Mesenchymal stem cell (in vitro differentiated cells and primary cell): ENCODE measurements around the gene SLC28A2.

Experiments
- DNase-seq: peaks from one replicate; pipeline ENCODE4 v3.0.0-alpha.2; 2013
- H2AFZ ChIP-seq: one replicate; pipeline ENCODE4 v1.6.1; 2013; ENCODE audit warnings: low read depth, mild to moderate bottlenecking, control low read depth, inconsistent platforms, low read length, moderate library complexity
- H2AK5ac ChIP-seq: 2 replicates; pipeline ENCODE4 v1.6.1; 2013; ENCODE audit warnings: low read length, moderate library complexity, mild to moderate bottlenecking, inconsistent platforms; ENCODE audit not compliant: severe bottlenecking
- H2BK120ac ChIP-seq: one replicate; pipeline ENCODE4 v1.6.1; 2013; ENCODE audit warnings: low read depth, mild to moderate bottlenecking, inconsistent platforms, low read length, moderate library complexity
- H2BK12ac ChIP-seq, 2 experiments: one replicate each; pipeline ENCODE4 v1.6.1; 2013; ENCODE audit warnings: inconsistent platforms in 2 of 2, low read length in 2 of 2, mild to moderate bottlenecking in 2 of 2, moderate library complexity in 2 of 2, control low read depth in 1 of 2
- H2BK15ac ChIP-seq: one replicate; pipeline ENCODE4 v1.6.1; 2013; ENCODE audit warnings: mild to moderate bottlenecking, low read depth, inconsistent platforms; ENCODE audit not compliant: poor library complexity, severe bottlenecking
- H2BK5ac ChIP-seq: 2 replicates; pipeline ENCODE4 v1.6.1; 2013; ENCODE audit warnings: low read depth, mild to moderate bottlenecking, low read length, control low read depth, inconsistent platforms; ENCODE audit not compliant: poor library complexity, severe bottlenecking
- H3K14ac ChIP-seq, 2 experiments: one replicate each; pipeline ENCODE4 v1.6.1; 2013; ENCODE audit warnings: inconsistent platforms in 2 of 2, low read length in 2 of 2, control low read depth in 1 of 2, mild to moderate bottlenecking in 1 of 2, moderate library complexity in 1 of 2
- H3K18ac ChIP-seq, 2 experiments: one replicate each; pipeline ENCODE4 v1.6.1; 2013; ENCODE audit warnings: inconsistent platforms in 2 of 2, low read length in 2 of 2, control low read depth in 1 of 2, low read depth in 1 of 2, mild to moderate bottlenecking in 1 of 2
- H3K23ac ChIP-seq, 2 experiments: one replicate each; pipeline ENCODE4 v1.6.1; 2013; ENCODE audit warnings: inconsistent platforms in 2 of 2, low read length in 2 of 2, mild to moderate bottlenecking in 2 of 2, moderate library complexity in 2 of 2, control low read depth in 1 of 2
- H3K27ac ChIP-seq: 2 replicates; pipeline ENCODE4 v1.5.1; 2013; ENCODE audit warnings: mild to moderate bottlenecking, moderate library complexity, low read length, control low read depth, inconsistent platforms; ENCODE audit not compliant: poor library complexity, severe bottlenecking
- H3K27me3 ChIP-seq, 2 experiments: 2 replicates each; pipeline versions ENCODE4 v1.6.1 to v1.7.0; 2013; ENCODE audit warnings: low read length in 2 of 2, mild to moderate bottlenecking in 2 of 2, moderate library complexity in 2 of 2, control low read depth in 1 of 2, inconsistent platforms in 1 of 2; ENCODE audit not compliant: control insufficient read depth in 1 of 2, insufficient read depth in 1 of 2
- H3K36me3 ChIP-seq, 2 experiments: 2 replicates each; pipeline versions ENCODE4 v1.6.1 to v1.7.0; 2013; ENCODE audit warnings: low read length in 2 of 2, control low read depth in 1 of 2, inconsistent platforms in 1 of 2, low read depth in 1 of 2, mild to moderate bottlenecking in 1 of 2; ENCODE audit not compliant: insufficient read depth in 2 of 2, control insufficient read depth in 1 of 2
- H3K4ac ChIP-seq, 2 experiments: one replicate each; pipeline ENCODE4 v1.6.1; 2013; ENCODE audit warnings: inconsistent platforms in 2 of 2, low read length in 2 of 2, mild to moderate bottlenecking in 2 of 2, moderate library complexity in 2 of 2, control low read depth in 1 of 2, low read depth in 1 of 2
- H3K4me1 ChIP-seq: 2 replicates; pipeline ENCODE4 v1.6.1; 2013; ENCODE audit warnings: low read depth, low read length, control low read depth; ENCODE audit not compliant: control insufficient read depth, insufficient read depth
- H3K4me2 ChIP-seq: 2 replicates; pipeline ENCODE4 v1.6.1; 2013; ENCODE audit warnings: low read length, mild to moderate bottlenecking, inconsistent platforms; ENCODE audit not compliant: poor library complexity, severe bottlenecking
- H3K4me3 ChIP-seq, 2 experiments: 2 replicates each; pipeline versions ENCODE4 v1.5.1 to v1.7.0; 2013; ENCODE audit warnings: low read length in 2 of 2, mild to moderate bottlenecking in 2 of 2, control low read depth in 1 of 2, low read depth in 1 of 2; ENCODE audit not compliant: insufficient read depth in 1 of 2
- H3K79me1 ChIP-seq: replicated peaks from 2 replicates; pipeline ENCODE4 v1.6.1; 2013; ENCODE audit warnings: mild to moderate bottlenecking, control low read depth, low read length, inconsistent platforms; ENCODE audit not compliant: poor library complexity, severe bottlenecking
- H3K9ac ChIP-seq: 2 replicates; pipeline ENCODE4 v1.7.0; 2013; ENCODE audit warnings: mild to moderate bottlenecking, low read length, moderate library complexity
- H3K9me3 ChIP-seq: 2 replicates; pipeline ENCODE4 v1.7.0; 2013; ENCODE audit warnings: mild to moderate bottlenecking, low read length; ENCODE audit not compliant: control insufficient read depth
- H4K8ac ChIP-seq: one replicate; pipeline ENCODE4 v1.6.1; 2013; ENCODE audit warnings: inconsistent platforms, mild to moderate bottlenecking, low read length, moderate library complexity
- H4K91ac ChIP-seq: one replicate; pipeline ENCODE4 v1.6.1; 2013; ENCODE audit warnings: mild to moderate bottlenecking, low read length, inconsistent platforms
- WGBS: methylation state at CpG from one replicate; pipeline ENCODE4 v1.1.7; 2013; ENCODE audit warnings: mixed read lengths; 5-methylcytosine and 5-hydroxymethylcytosine counted together

The SLC28A2 gene

GRCh38 chr15:45221053-45221599 lies 30.9 kb upstream of the SLC28A2 start:
- Histone ChIP-seq H2BK15ac (no peak overlapping the region), H3K14ac (no peak overlapping the region), H2BK12ac (no peak overlapping the region), H3K4ac (no peak overlapping the region), H3K27me3 (peaks cover 15 to 48% of the 10 kb centered on the region in 2 experiments), H4K8ac (no peak overlapping the region), H3K36me3 (no peaks in the 10 kb centered on the region), H4K91ac (no peak overlapping the region), H3K4me3 (no peak overlapping the region), H3K9me3 (no peaks in the 10 kb centered on the region), H3K18ac (no peak overlapping the region), H2BK120ac (no peak overlapping the region), H2BK5ac (no peak overlapping the region), H3K4me2 (no peak overlapping the region), H2AFZ (no peak overlapping the region), H3K23ac (no peak overlapping the region), H3K79me1 (no peaks in the 10 kb centered on the region), H3K4me1 (no peaks in the 10 kb centered on the region), H3K27ac (no peak overlapping the region), H3K9ac (no peak overlapping the region), H2AK5ac (no peak overlapping the region)
- 87% methylated on average over 2 of the region's 2 CpGs for WGBS
- no peak for DNase-seq

GRCh38 chr15:45221967-45222366 lies 30.1 kb upstream of the SLC28A2 start:
- no peak overlapping the region for H3K27ac ChIP-seq
- no peak for DNase-seq
- H3K79me1 ChIP-seq = no peaks in the 10 kb centered on the region
- H3K14ac ChIP-seq = no peak overlapping the region
- no peak overlapping the region for H2BK12ac ChIP-seq
- no peak overlapping the region for H2BK5ac ChIP-seq
- no peaks in the 10 kb centered on the region for H3K9me3 ChIP-seq
- no peak overlapping the region for H3K4ac ChIP-seq
- no peak overlapping the region for H3K18ac ChIP-seq
- no peak overlapping the region for H2AFZ ChIP-seq
- no peak overlapping the region for H3K23ac ChIP-seq
- H3K27me3 ChIP-seq = peaks cover 15 to 48% of the 10 kb centered on the region in 2 experiments
- H3K4me2 ChIP-seq = no peak overlapping the region
- no peak overlapping the region for H2BK15ac ChIP-seq
- no peaks in the 10 kb centered on the region for H3K36me3 ChIP-seq
- WGBS = 69% methylated on average over 4 of the region's 4 CpGs
- no peak overlapping the region for H3K9ac ChIP-seq
- no peak overlapping the region for H4K91ac ChIP-seq
- H4K8ac ChIP-seq = no peak overlapping the region
- no peak overlapping the region for H3K4me3 ChIP-seq
- no peak overlapping the region for H2AK5ac ChIP-seq
- H3K4me1 ChIP-seq = no peaks in the 10 kb centered on the region
- no peak overlapping the region for H2BK120ac ChIP-seq

GRCh38 chr15:45224621-45225217 lies 27.3 kb upstream of the SLC28A2 start:
- H3K18ac ChIP-seq = no peak overlapping the region
- no peak overlapping the region for H3K4me2 ChIP-seq
- no peak overlapping the region for H2BK12ac ChIP-seq
- WGBS = 55% methylated on average over 5 of the region's 5 CpGs
- H3K4me1 ChIP-seq = no peaks in the 10 kb centered on the region
- no peak overlapping the region for H3K27ac ChIP-seq
- H4K91ac ChIP-seq = no peak overlapping the region
- no peak overlapping the region for H3K4ac ChIP-seq
- peaks cover 15 to 46% of the 10 kb centered on the region in 2 experiments for H3K27me3 ChIP-seq
- no peak overlapping the region for H2AK5ac ChIP-seq
- no peak overlapping the region for H2BK15ac ChIP-seq
- no peak overlapping the region for H3K9ac ChIP-seq
- H2BK5ac ChIP-seq = no peak overlapping the region
- no peaks in the 10 kb centered on the region for H3K36me3 ChIP-seq
- no peak overlapping the region for H3K14ac ChIP-seq
- H2BK120ac ChIP-seq = no peak overlapping the region
- H3K79me1 ChIP-seq = no peaks in the 10 kb centered on the region
- no peak overlapping the region for H4K8ac ChIP-seq
- no peak overlapping the region for H3K4me3 ChIP-seq
- no peaks in the 10 kb centered on the region for H3K9me3 ChIP-seq
- no peak overlapping the region for H2AFZ ChIP-seq
- DNase-seq = no peak
- H3K23ac ChIP-seq = no peak overlapping the region

- Histone ChIP-seq H2BK15ac (no peak overlapping the region), H3K9me3 (no peaks in the 10 kb centered on the region), H3K4ac (no peak overlapping the region), H4K8ac (no peak overlapping the region), H3K23ac (no peak overlapping the region), H4K91ac (no peak overlapping the region), H3K4me2 (no peak overlapping the region), H3K14ac (no peak overlapping the region), H3K4me3 (no peak overlapping the region), H2AK5ac (no peak overlapping the region), H3K18ac (no peak overlapping the region), H2BK12ac (no peak overlapping the region), H2AFZ (no peak overlapping the region), H2BK120ac (no peak overlapping the region), H3K27ac (no peak overlapping the region), H2BK5ac (no peak overlapping the region), H3K36me3 (no peaks in the 10 kb centered on the region), H3K79me1 (no peaks in the 10 kb centered on the region), H3K9ac (no peak overlapping the region), H3K27me3 (peaks cover 15 to 37% of the 10 kb centered on the region in 2 experiments), H3K4me1 (no peaks in the 10 kb centered on the region)
- WGBS = 59% methylated on average over 4 of the region's 11 CpGs
- DNase-seq = no peak
Observed at GRCh38 chr15:45225506-45226273, 26.3 kb upstream of the SLC28A2 start.
